GM12878 (cell line): ENCODE results near the gene PPP2R3C. TPM values are rescaled to one million over a fixed set of nuclear protein-coding genes. Genes with fewer than 3 reads are reported as not detected.

ENCODE experiments used
- ATAC-seq: fragments of 200-7000 bp; cut with Tn5 transposase; 3 replicates; pipeline ENCODE4 v1.9.1; 2020; ENCODE audit warnings: mild to moderate bottlenecking, moderate library complexity
- BruUV-seq: library from RNA; stranded (reverse); fragments of 400-500 nt; replicated peaks from 2 replicates; lab custom pipeline; 2021; lab: Mats Ljungman, UMichigan
- CTCF ChIA-PET: fragments of 300-600 bp; sonication (Branson Sonifier 250); formaldehyde crosslinking; extraction: SDS; loops from one replicate; lab custom pipeline; 2021; ENCODE audit warnings: inconsistent platforms; lab: Yijun Ruan, JAX
- POLR2A ChIA-PET: fragments of 350-600 bp; formaldehyde crosslinking; extraction: SDS; loops from one replicate; lab custom pipeline; 2021; ENCODE audit warnings: inconsistent platforms; lab: Charles Lee
- RAD21 ChIA-PET: fragments of 300-600 bp; sonication (Branson Sonifier 250); formaldehyde crosslinking; loops from one replicate; lab custom pipeline; 2023; ENCODE audit warnings: antibody characterized with exemption; ENCODE audit not compliant: unreplicated experiment; lab: Charles Lee
- SMC1A ChIA-PET: fragments of 300-600 bp; sonication (Branson Sonifier 250); formaldehyde crosslinking; loops from one replicate; lab custom pipeline; 2023; ENCODE audit not compliant: unreplicated experiment, uncharacterized antibody; lab: Charles Lee
- DNase-seq: peaks from one replicate; pipeline ENCODE4 v3.0.0-alpha.2; 2011; ENCODE audit warnings: low read depth, low spot score
- FAIRE-seq: peaks from 3 replicates; lab custom pipeline; 2011; peaks lifted over from hg19 to GRCh38; lab: Jason Lieb, UNC
- H2AFZ ChIP-seq: 2 replicates; pipeline ENCODE4 v1.6.0; 2011; ENCODE audit warnings: low read depth, low read length, control low read depth; ENCODE audit not compliant: control insufficient read depth
- H3K27ac ChIP-seq: 2 replicates; pipeline ENCODE4 v1.5.1; 2011; ENCODE audit warnings: control low read depth; ENCODE audit not compliant: control insufficient read depth, insufficient read depth
- H3K27me3 ChIP-seq, 2 experiments: replicated peaks in 1 of 2; 2 replicates each; pipeline versions ENCODE4 v1.6.0 to v1.6.1; 2011; ENCODE audit warnings: low read length in 1 of 2; ENCODE audit not compliant: control insufficient read depth in 2 of 2, insufficient read depth in 2 of 2
- H3K36me3 ChIP-seq, 2 experiments: 2 replicates each; pipeline ENCODE4 v1.5.1; 2011; ENCODE audit warnings: low read length in 1 of 2; ENCODE audit not compliant: control insufficient read depth in 2 of 2, insufficient read depth in 2 of 2
- H3K4me1 ChIP-seq: 2 replicates; pipeline ENCODE4 v1.6.1; 2011; ENCODE audit warnings: mild to moderate bottlenecking, low read length, moderate library complexity, mixed read lengths; ENCODE audit not compliant: control insufficient read depth, insufficient read depth
- H3K4me2 ChIP-seq: 2 replicates; pipeline ENCODE4 v1.6.0; 2011; ENCODE audit warnings: control low read depth; ENCODE audit not compliant: control insufficient read depth, insufficient read depth
- H3K4me3 ChIP-seq: fragments of 200-600 bp; sonication (generic); 2 replicates; pipeline ENCODE4 v1.5.1; 2016
- H3K79me2 ChIP-seq: 2 replicates; pipeline ENCODE4 v1.6.0; 2011; ENCODE audit warnings: low read length; ENCODE audit not compliant: control insufficient read depth, insufficient read depth
- H3K9ac ChIP-seq: 2 replicates; pipeline ENCODE4 v1.8.0; 2011; ENCODE audit warnings: low read length, control low read depth, mixed read lengths; ENCODE audit not compliant: control insufficient read depth, insufficient read depth
- H3K9me3 ChIP-seq: replicated peaks from 3 replicates; pipeline ENCODE4 v1.5.1; 2011; ENCODE audit warnings: mild to moderate bottlenecking, low read length; ENCODE audit not compliant: control insufficient read depth, insufficient read depth
- H4K20me1 ChIP-seq: 2 replicates; pipeline ENCODE4 v1.6.0; 2011; ENCODE audit not compliant: control insufficient read depth, insufficient read depth
- EZH2 ChIP-seq: IDR thresholded peaks from 2 replicates; pipeline ENCODE4 v1.6.1; 2012; ENCODE audit warnings: low read depth, mild to moderate bottlenecking, control low read depth, inconsistent platforms, low read length, borderline replicate concordance; ENCODE audit not compliant: control insufficient read depth
- IKZF2 ChIP-seq, 2 experiments: fragments of 450-650 bp; IDR thresholded peaks; 2 replicates each; pipeline ENCODE4 v1.6.1; 2017; ENCODE audit warnings: mild to moderate bottlenecking in 2 of 2, moderate library complexity in 2 of 2
- SUPT20H ChIP-seq: IDR thresholded peaks from 2 replicates; pipeline ENCODE4 v1.6.1; 2011; ENCODE audit warnings: low read depth, mild to moderate bottlenecking, low read length, moderate library complexity, borderline replicate concordance; ENCODE audit not compliant: control insufficient read depth
- WGBS: methylation state at CpG from one replicate; pipeline ENCODE4 v1.1.6; 2016; ENCODE audit warnings: low lambda C conversion rate; ENCODE audit not compliant: insufficient replicate concordance, insufficient coverage; ENCODE audit errors: missing lambda C conversion rate; 5-methylcytosine and 5-hydroxymethylcytosine counted together
- in situ Hi-C: fragments of 300-500 bp; cut with MboI; formaldehyde crosslinking; loops from 9 replicates; pipeline ENCODE4 v1.14.3; 2018; ENCODE audit warnings: mixed read lengths
- intact Hi-C: fragments of 100-400 bp; cut with micrococcal nuclease; formaldehyde crosslinking; loops from one replicate; pipeline ENCODE4 v1.14.2; 2022; ENCODE audit not compliant: unreplicated experiment
- polyA plus RNA-seq, 11 experiments: library from polyadenylated mRNA; depleted of rRNA in 4 of 11; unstranded in 6 of 11; stranded (reverse) in 5 of 11; fragments of >200 nt; fragmentation: Nextera tagmentation in 4 of 11; fragmentation: Illumina TruSeq in 1 of 11; extraction: Ambion mirVana in 4 of 11; extraction: Trizol in 1 of 11; gene quantifications; 1 replicate in 1 of 11; 2 replicates in 10 of 11; pipeline versions ENCODE4 v1.2.1 to v1.2.3, GENCODE V29; 2011 to 2016; ENCODE audit warnings: inconsistent platforms in 2 of 11, missing spikeins in 2 of 11, low read depth in 1 of 11
- total RNA-seq, 4 experiments: library from RNA; depleted of rRNA in 3 of 4; stranded (reverse); fragments of >200 nt in 3 of 4; fragmentation: Illumina TruSeq in 1 of 4; extraction: Trizol in 1 of 4; gene quantifications; 2 replicates each; pipeline versions ENCODE4 v1.2.1 to v1.2.3, GENCODE V29; 2013 to 2021
- TF ChIP-seq, protein P1 (sequence below): fragments of 450-650 bp; IDR thresholded peaks from 2 replicates; pipeline ENCODE4 v1.6.1; 2016; ENCODE audit warnings: mild to moderate bottlenecking, moderate library complexity, borderline replicate concordance

The PPP2R3C gene
- total and polyA plus RNA-seq, 10 of the 15 experiments (the other 5 are each of a cell fraction or from before 2014, with no cell fraction given), result 27.6 to 80.5 (median 42.9) TPM

- no peaks in the 10 kb centered on the region for H3K27me3 ChIP-seq
- H3K27ac ChIP-seq, result no peak overlapping the region
- ATAC-seq (no peak), DNase-seq (no peak), FAIRE-seq (no peak)
- in situ Hi-C loops, result no loop called here
- no peak overlapping the region for H3K4me2 ChIP-seq
- no peak overlapping the region for H2AFZ ChIP-seq
- H3K4me3 ChIP-seq, result no peak overlapping the region
- no peaks in the 10 kb centered on the region for H4K20me1 ChIP-seq
- H3K79me2 ChIP-seq, result no peaks in the 10 kb centered on the region
- peaks cover 0 to 7% of the 10 kb centered on the region in 2 experiments; a peak in 2 of 4 replicates for H3K36me3 ChIP-seq
- ChIA-PET POLR2A (interaction anchor here (0.7 kb wide), 1 partner anchor 30 kb away, joined by 4 read pairs; no protein-coding TSS in a partner anchor), CTCF (interaction anchor here (0.7 kb wide), 1 partner anchor 407 kb away, joined by 3 read pairs; no protein-coding TSS in a partner anchor), SMC1A (no interaction called here), RAD21 (no interaction called here)
- TF ChIP-seq SUPT20H (no peak), IKZF2 (IDR thresholded peaks at IDR 0.05) (no peak), EZH2 (no peak)
- TF ChIP-seq, protein P1, sequence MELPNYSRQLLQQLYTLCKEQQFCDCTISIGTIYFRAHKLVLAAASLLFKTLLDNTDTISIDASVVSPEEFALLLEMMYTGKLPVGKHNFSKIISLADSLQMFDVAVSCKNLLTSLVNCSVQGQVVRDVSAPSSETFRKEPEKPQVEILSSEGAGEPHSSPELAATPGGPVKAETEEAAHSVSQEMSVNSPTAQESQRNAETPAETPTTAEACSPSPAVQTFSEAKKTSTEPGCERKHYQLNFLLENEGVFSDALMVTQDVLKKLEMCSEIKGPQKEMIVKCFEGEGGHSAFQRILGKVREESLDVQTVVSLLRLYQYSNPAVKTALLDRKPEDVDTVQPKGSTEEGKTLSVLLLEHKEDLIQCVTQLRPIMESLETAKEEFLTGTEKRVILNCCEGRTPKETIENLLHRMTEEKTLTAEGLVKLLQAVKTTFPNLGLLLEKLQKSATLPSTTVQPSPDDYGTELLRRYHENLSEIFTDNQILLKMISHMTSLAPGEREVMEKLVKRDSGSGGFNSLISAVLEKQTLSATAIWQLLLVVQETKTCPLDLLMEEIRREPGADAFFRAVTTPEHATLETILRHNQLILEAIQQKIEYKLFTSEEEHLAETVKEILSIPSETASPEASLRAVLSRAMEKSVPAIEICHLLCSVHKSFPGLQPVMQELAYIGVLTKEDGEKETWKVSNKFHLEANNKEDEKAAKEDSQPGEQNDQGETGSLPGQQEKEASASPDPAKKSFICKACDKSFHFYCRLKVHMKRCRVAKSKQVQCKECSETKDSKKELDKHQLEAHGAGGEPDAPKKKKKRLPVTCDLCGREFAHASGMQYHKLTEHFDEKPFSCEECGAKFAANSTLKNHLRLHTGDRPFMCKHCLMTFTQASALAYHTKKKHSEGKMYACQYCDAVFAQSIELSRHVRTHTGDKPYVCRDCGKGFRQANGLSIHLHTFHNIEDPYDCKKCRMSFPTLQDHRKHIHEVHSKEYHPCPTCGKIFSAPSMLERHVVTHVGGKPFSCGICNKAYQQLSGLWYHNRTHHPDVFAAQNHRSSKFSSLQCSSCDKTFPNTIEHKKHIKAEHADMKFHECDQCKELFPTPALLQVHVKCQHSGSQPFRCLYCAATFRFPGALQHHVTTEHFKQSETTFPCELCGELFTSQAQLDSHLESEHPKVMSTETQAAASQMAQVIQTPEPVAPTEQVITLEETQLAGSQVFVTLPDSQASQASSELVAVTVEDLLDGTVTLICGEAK, result no peak
- H3K9ac ChIP-seq, result no peak overlapping the region
- H3K4me1 ChIP-seq, result no peaks in the 10 kb centered on the region
- intact Hi-C loops, result no loop called here
- no TSS peak for BruUV-seq
- 89% methylated on average over 6 of the region's 8 CpGs for WGBS
- no peaks in the 10 kb centered on the region for H3K9me3 ChIP-seq
These were observed 38.1 kb downstream of the PPP2R3C start for GRCh38 chr14:35083530-35084150.
